LHCN-M2 (cell line): Measurements from ENCODE around the gene KRT72. TPM values are rescaled to one million over a fixed set of nuclear protein-coding genes. Genes with fewer than 3 reads are reported as not detected.

Experiments used
- DNase-seq: peaks from one replicate; pipeline ENCODE4 v3.0.0-alpha.2; 2012; ENCODE audit warnings: low read depth
- polyA plus RNA-seq: library from polyadenylated mRNA; unstranded; fragments of >200 nt; gene quantifications from one replicate; pipeline ENCODE4 v1.2.1, GENCODE V29; 2012; ENCODE audit warnings: missing spikeins
- total RNA-seq: library from RNA; depleted of rRNA; stranded (reverse); fragments of >200 nt; gene quantifications from 2 replicates; pipeline ENCODE4 v1.2.3, GENCODE V29; 2014; rRNA removed

KRT72 gene
- total RNA-seq: not detected in 2 replicates
- polyA plus RNA-seq: not detected

DNA sequence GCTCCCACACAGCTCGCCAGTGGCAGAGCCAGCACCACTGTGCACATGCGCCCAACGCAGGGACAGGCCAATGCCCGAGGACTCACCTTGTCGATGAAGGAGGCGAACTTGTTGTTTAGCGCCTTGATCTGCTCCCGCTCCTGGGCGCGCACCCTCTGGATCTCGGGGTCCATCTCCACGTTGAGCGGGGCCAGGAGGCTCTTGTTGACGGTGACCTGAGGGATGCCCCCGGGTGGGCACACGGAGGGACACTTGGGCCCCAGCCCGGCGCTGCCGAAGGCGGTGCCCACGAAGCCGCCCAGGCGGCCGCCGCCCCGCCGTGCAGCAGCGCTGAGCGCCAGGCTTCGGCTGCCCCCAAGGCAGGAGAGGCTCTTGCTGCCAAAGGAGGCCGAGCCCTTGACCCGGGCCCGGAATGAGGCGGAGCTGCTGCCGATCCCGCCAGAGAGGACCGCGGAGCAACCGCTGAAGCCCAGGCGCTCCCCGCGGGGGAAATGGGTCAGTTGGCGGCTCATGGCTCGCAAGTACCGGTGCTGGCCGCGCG, at the start of gene KRT72:
Gene KRT72, minus strand, starts transcription at position 523 of the 541 bp plus-strand sequence. Its CDS starts 11 bp downstream, at position 512.
- DNase-seq: no peak

DNA sequence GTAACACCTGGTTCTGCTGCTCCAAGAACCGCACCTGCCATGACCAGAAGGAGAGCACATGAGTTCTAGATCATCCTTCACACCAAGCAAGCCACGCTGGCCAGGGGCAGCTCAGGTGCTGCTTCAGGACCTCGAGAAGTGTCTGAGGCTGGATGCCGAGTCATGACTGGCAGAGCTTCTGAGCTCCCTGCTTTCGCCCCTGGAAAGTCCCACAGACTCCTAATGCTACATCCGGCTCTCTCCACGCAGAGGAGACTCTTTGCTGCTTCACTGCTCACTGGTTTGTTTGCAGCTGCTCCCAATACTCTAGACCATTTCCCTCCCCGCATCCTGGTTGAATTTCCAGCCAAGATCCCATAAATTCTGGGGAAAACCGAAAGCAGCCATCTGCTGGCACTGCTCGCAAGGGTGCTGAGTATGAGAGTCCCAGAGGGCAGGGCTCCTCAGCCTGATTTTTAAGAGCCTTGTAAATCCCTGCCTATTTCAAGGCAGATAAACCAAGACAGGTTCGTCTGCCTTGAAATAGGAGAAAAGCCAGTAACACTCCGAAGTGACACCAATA, 49.3 kb upstream of the KRT72 start:
- peak; percentile 4 for DNase-seq

DNA sequence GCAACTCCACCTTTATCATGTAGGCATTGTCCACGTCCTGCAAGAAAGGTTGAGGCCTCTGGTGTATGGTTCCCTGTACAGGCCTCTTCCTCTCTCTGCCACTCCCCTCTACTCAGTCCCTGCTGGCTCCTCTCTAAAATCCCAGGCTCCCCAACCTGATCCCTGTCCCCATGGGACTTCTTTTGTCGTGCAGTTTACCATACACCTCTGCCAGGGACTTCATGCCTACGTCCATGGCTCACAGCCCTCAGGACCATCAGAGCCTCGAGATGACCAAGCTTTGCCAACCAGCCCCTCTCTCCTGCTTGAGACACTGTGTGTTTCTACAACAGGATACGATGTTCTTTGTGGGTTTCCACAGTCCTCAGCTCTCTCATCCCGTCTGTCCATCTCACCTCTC, 47.8 kb upstream of the KRT72 start:
- DNase-seq: no peak

DNA sequence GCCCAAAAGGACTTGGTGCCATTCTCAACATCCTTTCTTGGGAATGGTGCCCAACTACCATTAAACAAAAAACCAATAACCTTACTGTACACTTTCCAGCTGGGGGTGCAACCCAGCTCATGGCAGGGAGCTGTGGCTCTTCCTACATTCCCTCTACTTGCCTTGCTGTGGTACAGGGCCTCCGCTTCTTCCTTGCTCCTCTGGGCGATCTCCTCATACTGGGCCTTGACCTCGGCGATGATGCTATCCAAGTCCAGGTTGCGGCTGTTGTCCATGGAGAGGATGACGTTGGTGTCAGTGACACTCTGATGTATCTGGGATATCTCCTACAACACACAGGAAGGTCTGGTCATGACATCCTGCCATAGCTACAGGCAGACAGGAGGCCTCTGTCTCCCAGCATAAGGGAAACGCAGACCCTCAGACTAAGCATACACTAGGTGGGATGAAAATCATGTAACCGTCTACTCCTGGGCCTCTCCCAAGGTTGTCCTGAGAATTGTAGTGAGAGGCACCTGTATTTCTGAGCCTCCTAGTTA, 46.8 kb upstream of the KRT72 start:
- no peak for DNase-seq

DNA sequence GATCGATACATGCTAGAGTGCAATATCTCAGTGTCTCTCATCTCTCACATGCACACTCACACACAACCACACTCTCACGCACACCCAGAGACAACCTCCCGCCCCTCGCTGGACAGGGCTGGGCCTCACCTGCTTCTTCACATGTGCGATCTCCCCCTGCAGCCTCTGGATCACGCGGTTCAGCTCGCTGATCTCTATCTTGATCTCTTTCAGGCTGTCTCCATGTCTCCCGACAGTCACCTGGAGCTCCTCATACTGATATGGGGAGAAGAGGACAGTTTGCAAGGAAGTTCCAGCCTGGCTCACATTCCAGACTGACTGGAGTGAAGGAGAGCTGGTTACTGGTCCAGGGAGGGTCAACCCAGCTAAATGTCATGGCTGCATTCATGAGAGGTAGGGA, 46.3 kb upstream of the KRT72 start:
- no peak for DNase-seq

DNA sequence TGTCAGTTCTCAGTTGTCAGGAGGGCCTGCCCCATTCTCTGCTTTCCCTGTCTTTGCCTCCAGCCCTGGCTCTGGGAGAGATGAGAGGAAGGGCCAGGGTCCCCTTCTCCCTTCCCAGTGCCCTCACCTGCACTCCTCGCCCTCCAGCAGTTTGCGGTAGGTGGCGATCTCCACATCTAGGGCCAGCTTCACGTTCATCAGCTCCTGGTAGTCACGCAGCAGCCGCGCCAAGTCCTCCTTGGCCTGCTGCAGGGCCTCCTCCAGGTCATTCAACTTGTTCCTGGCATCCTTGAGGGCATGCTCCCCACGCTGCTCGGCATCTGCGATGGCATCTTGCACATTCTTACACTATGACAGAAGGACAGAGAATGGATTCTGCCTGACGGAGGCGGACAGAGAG, 45.4 kb upstream of the KRT72 start:
- DNase-seq: no peak

DNA sequence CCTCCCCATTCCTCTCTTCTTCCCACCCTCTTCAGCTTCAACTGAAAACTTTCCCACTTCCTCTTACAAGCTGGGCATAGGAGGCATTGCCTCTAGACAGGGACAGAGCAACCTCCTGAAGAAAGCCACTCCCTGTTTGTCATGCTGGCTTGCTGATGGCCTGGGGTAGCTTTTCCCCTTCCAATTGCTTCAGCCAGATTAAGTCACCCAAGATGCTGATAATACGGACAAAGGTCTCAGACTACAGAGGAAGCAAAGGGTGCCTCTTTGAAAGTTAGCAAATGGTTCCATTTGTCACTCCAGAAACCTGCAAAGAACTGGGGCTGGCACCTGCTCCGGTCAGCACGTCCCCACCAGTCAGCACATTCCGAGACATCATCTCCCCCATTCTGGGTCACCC, 44.7 kb upstream of the KRT72 start:
- no peak for DNase-seq

DNA sequence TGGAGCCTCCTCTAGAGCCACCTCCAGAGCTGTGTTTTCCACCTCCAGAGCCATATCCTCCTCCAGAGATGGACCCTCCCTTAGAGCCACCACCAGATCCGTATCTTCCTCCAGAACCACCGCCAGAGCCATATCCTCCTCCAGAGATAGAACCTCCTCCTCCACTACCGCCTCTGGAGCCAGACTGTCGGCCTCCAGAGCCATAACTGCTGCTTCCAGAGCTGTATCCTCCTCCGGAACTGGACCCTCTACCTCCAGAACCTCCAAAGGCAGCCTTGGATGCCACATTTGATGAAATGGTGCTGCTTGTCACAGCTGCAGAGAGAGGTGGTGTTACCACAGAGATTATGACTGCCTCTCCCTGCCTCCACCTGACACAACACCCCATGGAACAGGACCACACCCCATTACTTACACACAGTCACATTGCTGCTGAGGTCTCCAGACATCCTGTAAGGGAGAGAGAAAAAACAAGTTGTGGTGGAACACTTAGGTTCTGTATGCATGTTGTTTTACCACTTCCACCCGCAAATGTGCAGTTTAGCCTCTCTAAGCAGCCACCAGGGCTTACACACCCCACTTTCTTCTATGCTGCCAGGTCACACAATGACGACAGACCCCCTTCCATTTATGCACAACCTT, 44.0 kb upstream of the KRT72 start:
- DNase-seq: no peak

DNA sequence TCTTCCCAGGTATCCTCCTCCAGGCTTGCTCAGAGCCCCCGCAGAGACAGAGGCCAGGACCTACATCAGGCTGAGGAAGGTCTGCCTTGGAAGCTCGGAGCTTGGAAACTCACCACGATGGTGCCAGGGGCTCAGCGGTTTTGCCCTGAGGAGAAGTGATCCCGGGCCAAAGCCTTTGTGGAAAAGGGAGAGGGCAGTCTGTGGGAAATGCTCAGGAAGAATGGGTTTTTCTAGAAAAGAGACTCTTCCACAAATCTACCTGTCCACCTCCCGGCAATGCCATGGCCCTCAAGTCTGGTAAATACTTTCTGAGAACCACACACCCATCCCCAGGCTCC, 42.8 kb upstream of the KRT72 start:
- no peak for DNase-seq

DNA sequence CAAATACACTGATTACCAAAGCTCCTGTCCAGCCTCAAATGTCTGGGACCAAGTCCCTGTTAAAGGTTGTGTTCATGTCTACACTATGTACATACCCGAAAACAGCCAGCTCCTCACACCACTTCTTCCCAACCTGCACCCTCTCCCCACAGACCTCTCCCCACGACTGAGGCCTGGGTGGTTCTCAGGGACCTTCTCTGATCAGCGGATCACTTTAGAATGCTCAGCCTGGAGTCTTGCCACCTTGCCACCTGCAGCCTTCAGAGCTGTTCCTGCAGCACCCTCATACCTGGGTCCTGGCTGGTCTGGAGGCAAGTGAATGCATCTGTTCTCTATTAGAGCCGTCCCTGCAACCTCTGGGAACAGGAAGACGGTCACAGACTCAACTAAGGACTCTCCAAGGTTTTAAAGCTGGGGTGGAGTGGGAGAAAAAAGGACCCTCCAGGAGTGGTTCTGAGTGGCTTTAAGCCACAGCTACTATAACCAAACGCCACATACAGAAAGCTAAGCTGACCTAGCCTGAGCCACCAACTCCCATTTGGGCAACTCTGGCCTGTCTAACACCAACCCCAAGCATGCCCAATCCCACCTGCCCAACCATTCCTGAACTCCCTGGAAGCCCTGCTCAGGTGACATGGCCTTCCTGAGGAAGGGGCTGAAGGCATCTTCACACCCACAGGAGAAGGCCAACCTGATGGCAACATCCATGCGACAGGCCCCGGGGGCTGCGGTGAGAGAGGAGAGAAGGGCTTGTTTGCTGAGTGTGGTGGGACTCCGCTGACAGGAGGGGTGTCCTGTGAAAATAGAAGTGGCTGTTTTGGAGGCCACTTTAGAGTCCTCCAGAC, 42.2 kb upstream of the KRT72 start:
- DNase-seq: no peak

DNA sequence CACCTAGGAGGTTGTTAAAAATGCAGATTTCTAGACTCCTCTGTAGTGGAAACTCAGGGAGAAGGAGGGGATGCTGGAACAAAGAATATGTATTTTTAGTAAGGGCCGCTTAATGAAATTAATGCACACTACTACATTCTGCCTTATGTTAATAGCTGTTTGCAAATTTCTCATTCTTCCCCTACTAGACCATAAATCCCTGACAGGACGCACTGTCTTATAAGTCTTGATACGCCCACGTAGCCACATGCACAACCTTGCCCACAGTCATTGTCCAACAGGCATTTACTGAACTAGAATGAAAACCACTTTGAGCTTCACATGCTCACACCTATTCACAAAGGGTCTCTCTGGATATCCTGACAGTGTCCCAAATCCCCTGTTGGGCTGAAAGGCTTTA, 40.2 kb upstream of the KRT72 start:
- no peak for DNase-seq

DNA sequence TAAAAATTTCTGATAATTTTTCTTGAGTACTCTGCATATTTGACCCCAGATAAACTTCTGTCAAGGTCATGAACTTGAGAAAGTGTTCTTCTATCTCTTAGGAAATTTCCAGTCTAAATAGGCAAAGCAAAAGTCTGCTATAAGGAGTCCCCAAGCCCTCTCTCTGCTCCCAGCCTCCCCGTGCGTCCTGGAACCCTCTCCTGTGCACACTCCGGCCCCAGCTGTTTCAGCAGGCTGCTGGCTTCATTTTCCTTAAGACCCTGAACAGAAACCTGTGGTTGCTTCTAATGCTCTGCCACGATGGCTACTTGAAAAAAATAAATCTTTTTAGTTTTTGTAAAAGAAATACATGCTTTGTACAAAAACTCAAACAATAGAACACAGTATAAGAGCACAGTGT, 36.0 kb upstream of the KRT72 start:
- no peak for DNase-seq

DNA sequence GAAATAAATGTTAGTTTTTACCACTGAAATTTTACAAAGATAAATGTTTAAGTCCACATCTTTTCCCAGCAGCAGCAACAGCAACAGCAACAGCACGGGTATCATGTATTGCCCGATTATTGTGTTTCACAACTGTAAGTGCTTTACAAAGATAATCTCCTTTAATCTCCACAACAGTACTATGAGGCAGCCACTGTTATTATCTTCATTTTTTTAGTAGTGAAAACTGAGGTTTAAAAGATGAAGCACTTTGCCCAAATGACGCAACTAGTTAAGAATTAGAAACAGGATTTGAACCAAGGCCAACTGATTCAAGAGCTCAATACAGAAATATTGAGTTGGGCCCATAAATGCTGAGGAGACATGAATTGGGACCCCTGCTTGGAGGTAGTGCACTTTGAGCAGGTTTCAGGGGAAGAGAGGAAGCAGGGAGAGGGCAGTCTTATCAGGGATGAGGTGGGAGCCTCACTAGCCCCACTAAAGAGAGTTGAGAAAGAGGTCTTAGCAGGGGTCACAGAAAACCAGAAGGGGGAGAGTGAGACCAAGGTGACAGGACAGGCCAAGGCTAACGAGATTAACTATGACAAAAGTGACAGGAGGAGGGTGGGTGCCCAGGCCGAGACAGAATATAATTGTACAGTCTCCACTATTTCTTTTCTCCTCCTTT, 35.5 kb upstream of the KRT72 start:
- no peak for DNase-seq

DNA sequence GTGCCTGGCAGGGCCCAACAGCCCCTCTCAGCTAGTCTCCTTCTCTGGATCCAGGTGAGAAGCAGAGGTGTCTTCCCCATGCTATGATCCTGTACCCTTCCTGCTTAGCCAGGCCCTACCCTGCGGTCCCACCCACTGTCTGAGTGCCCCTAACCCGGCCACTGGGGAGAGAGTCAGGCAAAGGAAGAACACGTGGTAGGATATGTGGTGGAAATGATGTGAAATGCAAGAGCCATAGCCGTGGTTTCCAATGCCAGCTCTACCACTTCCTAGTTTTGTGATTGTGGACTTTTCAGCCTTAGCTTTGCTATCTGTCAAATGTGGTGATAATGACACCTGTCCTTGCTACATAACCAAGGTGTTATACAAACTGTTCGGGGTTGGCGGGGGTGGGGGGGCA, 34.9 kb upstream of the KRT72 start:
- no peak for DNase-seq

DNA sequence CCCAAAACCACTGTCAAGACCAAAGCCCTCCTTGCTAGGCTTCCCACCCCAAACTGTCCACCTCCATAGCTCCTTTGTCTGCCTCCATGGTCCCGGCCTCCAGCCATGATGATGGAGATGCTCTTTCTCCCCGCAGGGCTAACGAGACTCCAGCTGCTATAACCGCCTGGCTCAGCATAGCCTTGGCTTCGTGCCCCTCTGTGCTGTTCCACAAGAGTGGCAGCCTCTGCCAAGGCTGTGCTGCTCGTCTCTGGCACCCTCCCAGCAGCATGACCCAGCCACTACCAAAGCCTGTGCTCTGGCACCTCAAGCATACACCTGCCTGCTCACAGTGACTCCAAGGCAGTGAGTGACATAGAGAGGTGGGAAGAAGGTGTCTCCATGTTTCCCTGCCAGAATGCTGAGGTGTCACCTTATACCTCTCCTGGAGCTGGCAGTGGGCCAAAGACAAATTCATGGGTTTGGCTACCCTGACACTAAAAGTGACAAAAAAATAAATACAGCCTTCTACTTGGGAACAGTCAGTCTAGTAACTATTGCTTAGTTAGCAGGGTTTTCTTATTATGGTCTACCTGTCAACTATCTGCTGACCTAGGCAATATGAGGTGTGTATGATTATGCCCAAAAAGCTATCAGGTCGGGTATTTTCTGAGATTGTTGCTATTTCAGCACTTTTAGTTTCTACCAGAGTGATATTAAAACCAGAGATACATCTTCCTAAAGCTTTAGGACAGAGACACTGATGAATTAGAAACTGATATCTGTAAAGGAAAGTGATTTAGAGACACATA, 33.2 kb upstream of the KRT72 start:
- DNase-seq: no peak

DNA sequence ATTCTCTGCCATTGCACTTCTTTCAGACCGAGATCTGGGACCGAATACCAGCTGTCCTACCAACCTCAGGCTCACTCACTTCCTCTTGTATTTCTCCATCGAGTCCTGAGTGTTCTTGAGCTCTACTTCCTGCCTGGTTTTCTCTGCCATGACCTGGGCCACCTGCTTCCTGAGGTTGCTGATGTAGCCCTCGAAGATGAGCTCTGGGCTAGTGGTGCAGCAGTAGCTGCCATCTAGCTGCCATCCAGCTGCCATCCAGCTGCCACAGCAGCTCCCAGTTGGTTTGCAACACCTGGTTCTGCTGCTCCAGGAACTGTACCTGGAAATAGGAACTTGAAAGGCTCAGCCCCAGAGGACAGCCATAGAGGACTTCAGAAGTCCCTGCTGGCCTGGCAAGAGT, 32.1 kb upstream of the KRT72 start:
- no peak for DNase-seq

DNA sequence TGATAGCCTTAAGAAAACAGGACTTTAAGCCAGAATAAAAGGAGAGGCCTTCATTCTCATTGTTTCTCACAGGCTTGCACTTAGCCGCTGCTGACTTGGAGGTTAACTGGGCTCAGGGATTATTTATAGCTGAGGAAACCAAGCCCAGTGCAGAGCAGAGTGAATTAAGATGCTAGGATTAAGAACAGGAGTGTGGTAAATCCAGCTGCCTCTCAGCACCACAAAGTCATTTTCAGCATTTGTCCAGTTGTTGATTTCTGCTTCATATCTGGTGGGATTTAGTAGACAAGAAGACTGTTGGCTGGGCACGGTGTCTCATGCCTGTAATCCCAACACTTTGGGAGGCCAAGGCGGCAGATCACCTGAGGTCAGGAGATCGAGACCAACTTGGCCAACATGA, 31.4 kb upstream of the KRT72 start:
- DNase-seq: no peak

DNA sequence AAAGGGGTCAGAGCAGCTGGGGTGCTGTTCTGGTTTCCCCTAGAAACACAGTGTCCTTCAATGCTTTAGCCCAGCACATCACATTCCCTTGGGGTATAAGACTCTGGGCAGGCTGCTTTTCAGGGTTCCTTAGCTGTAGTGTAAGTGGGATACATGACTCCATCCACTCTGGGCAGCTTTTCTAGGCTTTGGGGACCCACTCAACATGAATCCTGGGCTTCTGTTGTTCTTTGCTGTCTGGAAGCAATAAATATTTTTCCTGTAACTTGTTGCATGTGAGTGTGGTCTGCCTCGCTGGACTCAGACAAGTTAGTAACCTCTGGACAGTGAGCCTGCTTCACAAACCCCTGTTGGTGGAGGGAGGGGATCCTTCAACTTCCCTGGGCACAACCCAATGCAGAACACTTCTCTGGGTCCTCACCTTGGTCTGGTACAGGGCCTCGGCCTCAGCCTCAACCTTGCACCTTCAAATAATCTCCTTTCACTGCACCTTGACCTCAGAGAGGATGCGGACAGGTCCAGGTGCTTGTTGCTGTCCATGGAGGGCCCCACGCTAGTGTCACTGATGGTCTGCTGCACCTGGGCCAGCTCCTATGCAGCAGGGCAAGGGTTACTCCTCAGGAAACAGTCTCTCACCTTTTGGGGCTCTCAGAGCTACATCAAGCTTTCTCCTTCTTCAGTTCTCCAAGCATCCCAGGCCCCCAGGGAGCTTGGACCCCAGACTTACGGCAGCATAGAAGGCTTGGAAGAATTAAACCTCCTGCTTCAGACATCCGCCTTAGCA, 30.6 kb upstream of the KRT72 start:
- no peak for DNase-seq

DNA sequence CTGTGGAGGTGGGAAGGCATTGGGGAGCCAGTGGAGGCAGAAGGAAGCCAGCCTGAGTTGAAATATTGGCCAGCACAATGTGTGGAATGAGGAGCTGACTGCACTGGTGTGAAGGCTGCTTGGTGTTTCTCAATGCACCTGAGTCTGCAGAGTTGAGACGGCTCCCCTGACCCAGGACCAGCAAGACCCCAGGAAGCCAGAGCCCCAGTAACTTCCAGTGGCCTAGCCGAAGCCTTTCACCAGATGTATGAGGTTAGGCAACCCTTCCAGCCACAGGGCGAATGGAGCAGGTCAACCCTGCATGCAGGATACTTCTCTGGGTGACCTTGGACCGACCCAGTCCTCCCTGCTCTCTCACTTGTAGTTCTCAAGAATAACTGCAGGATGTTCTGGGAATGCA, 30.0 kb upstream of the KRT72 start:
- DNase-seq: no peak

DNA sequence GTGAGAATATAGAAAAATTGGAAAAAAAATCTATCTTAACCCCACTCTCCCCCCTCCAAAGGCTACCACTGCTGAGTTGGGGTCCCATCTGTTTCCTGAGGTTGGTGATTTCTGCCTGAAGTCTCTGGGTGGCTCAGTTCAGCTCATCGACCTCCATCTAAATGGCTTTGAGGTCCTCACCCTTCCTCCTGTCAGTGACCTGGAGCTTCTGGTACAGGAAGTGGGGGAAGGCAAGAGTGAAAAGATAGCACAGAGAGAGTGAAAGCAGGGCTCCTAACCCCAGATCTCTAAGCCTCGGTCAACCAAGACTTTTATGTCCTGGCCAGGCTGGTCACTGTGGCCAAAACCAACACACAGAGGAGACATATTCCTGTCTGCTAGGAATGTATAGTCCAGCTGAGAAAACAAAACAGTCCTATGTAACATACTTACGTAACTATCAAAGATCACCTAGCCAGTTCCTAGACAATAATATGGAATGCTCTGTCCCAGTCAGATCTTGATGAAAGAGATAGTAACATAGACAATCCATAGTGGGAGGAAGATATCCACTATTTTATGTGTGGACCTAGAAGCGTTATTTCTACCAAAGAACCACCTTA, 29.4 kb upstream of the KRT72 start:
- no peak for DNase-seq
